ENCODE results near the gene FAM83C. TPM values are rescaled to one million over a fixed set of nuclear protein-coding genes. Genes with fewer than 3 reads are reported as not detected.

FAM83C gene
- total RNA-seq, 1 experiment from 2014 or later = not detected

- TF ChIP-seq, protein P1, sequence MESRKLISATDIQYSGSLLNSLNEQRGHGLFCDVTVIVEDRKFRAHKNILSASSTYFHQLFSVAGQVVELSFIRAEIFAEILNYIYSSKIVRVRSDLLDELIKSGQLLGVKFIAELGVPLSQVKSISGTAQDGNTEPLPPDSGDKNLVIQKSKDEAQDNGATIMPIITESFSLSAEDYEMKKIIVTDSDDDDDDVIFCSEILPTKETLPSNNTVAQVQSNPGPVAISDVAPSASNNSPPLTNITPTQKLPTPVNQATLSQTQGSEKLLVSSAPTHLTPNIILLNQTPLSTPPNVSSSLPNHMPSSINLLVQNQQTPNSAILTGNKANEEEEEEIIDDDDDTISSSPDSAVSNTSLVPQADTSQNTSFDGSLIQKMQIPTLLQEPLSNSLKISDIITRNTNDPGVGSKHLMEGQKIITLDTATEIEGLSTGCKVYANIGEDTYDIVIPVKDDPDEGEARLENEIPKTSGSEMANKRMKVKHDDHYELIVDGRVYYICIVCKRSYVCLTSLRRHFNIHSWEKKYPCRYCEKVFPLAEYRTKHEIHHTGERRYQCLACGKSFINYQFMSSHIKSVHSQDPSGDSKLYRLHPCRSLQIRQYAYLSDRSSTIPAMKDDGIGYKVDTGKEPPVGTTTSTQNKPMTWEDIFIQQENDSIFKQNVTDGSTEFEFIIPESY (IDR thresholded peaks at IDR 0.05; ENCODE audit: extremely low read depth, insufficient replicate concordance, low read length) = no peak
- TF ChIP-seq SP1 (IDR thresholded peaks at IDR 0.05; ENCODE audit: low read depth) (peak; percentile 71), SRF (IDR thresholded peaks at IDR 0.05; ENCODE audit: low read depth) (0 out of 2 replicates have a peak, but pooled peaks have one; percentile 33), YY1 (IDR thresholded peaks at IDR 0.05; ENCODE audit: extremely low read depth, insufficient replicate concordance, low read depth, low read length) (no peak), EZH2phosphoT487 (IDR thresholded peaks at IDR 0.05; ENCODE audit: borderline replicate concordance) (no peak)
Measured at GRCh38 chr20:35327074-35327976, 35.1 kb upstream of the FAM83C start (continued).

GRCh38 chr20:35326740-35327073 lies 34.5 kb upstream of the FAM83C start:
- Histone ChIP-seq H3K9me3 (ENCODE audit: control insufficient read depth in 1 of 2, insufficient read depth in 1 of 2, low read depth in 1 of 2, low read length in 2 of 2) (no peaks in the 10 kb centered on the region), H4K20me1 (ENCODE audit: insufficient read depth) (no peaks in the 10 kb centered on the region), H3K27ac (ENCODE audit: low read depth, low read length) (peak overlapping the region; percentile 63), H3K36me3 (ENCODE audit: control insufficient read depth in 1 of 2, insufficient read depth in 2 of 2, low read length in 2 of 2) (no peaks in the 10 kb centered on the region), H3K27me3 (ENCODE audit: insufficient read depth, low read length) (no peaks in the 10 kb centered on the region), H2AFZ (ENCODE audit: low read depth, low read length, poor library complexity, severe bottlenecking) (no peak overlapping the region), H3K79me2 (ENCODE audit: insufficient read depth, low read length) (no peaks in the 10 kb centered on the region), H3K4me1 (ENCODE audit: control insufficient read depth in 1 of 2, insufficient read depth in 2 of 2, low read length in 2 of 2) (peaks cover 47 to 71% of the 10 kb centered on the region in 2 experiments), H3K4me3 (replicated peaks in 1 of 2; ENCODE audit: low read depth in 1 of 2, low read length in 2 of 2) (no peak overlapping the region), H3K4me2 (ENCODE audit: low read length) (peak overlapping the region; percentile 64), H3K9me2 (ENCODE audit: insufficient read depth) (no peaks in the 10 kb centered on the region), H3K9ac (ENCODE audit: low read length) (peak overlapping the region; percentile 38)
- intact Hi-C loops (cut with micrococcal nuclease) = no loop called here
- DNase-seq (ENCODE audit: low read depth, low spot score) = no peak
- ChIA-PET POLR2A (no interaction called here), CTCF (interaction anchor here (1.5 kb wide), 1 partner anchor 21 kb away, joined by 3 read pairs; no protein-coding TSS in a partner anchor), RAD21 (ENCODE audit: low non-redundant PET in 1 of 2, low total read pairs in 2 of 2, uncharacterized antibody in 2 of 2, unreplicated experiment in 2 of 2) (interaction anchor here in 1 of 2 experiments (4.3 kb wide), 1 partner anchor 22 kb away, joined by 26 read pairs; no protein-coding TSS in a partner anchor)
- peak; percentile 23 for ATAC-seq
- TSS peak; percentile 39 for BruUV-seq (replicated peaks)
- TF ChIP-seq CEBPB (IDR thresholded peaks at IDR 0.05; ENCODE audit: low read depth) (no peak), YY1 (IDR thresholded peaks at IDR 0.05; ENCODE audit: extremely low read depth, insufficient replicate concordance, low read depth, low read length) (no peak), POLR2AphosphoS5 (IDR thresholded peaks at IDR 0.05; ENCODE audit: low read depth, low read length) (no peak), TCF7L2 (IDR thresholded peaks at IDR 0.05; ENCODE audit: borderline replicate concordance, extremely low read depth, insufficient read depth, insufficient read length) (no peak), CTCF (IDR thresholded peaks at IDR 0.05 in 2 of 3, conservative IDR thresholded peaks at IDR 0.05 in 1 of 3; ENCODE audit: borderline replicate concordance in 1 of 3, insufficient read depth in 1 of 3, low read depth in 2 of 3, low read length in 2 of 3) (no peak)
- TF ChIP-seq, protein P2, sequence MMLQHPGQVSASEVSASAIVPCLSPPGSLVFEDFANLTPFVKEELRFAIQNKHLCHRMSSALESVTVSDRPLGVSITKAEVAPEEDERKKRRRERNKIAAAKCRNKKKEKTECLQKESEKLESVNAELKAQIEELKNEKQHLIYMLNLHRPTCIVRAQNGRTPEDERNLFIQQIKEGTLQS (IDR thresholded peaks at IDR 0.05) = no peak
